Keratinocyte (primary cell): ENCODE data around the gene TMEM132D. TPM values are rescaled to one million over a fixed set of nuclear protein-coding genes. Genes with fewer than 3 reads are reported as not detected.

Experiments used
- DNase-seq: peaks from one replicate; pipeline ENCODE4 v3.0.0-alpha.2; 2011; ENCODE audit warnings: low read depth, missing footprints, low spot score
- FAIRE-seq: peaks from 2 replicates; lab custom pipeline; 2011; peaks lifted over from hg19 to GRCh38; lab: Jason Lieb, UNC
- H2AFZ ChIP-seq: 2 replicates; pipeline ENCODE4 v1.6.0; 2012; ENCODE audit warnings: low read length, control low read depth, inconsistent platforms; ENCODE audit not compliant: control insufficient read depth
- H3K27ac ChIP-seq: 2 replicates; pipeline ENCODE4 v1.5.1; 2011; ENCODE audit warnings: low read length; ENCODE audit not compliant: control insufficient read depth, insufficient read depth
- H3K27me3 ChIP-seq: 3 replicates; pipeline ENCODE4 v1.6.0; 2011; ENCODE audit warnings: low read length; ENCODE audit not compliant: control insufficient read depth, insufficient read depth; ENCODE audit errors: extremely low read depth
- H3K36me3 ChIP-seq, 2 experiments: 2 replicates in 1 of 2; 3 replicates in 1 of 2; pipeline ENCODE4 v1.5.1; 2011; ENCODE audit warnings: low read length in 2 of 2, mild to moderate bottlenecking in 1 of 2; ENCODE audit not compliant: control insufficient read depth in 2 of 2, insufficient read depth in 2 of 2; ENCODE audit errors: extremely low read depth in 1 of 2
- H3K4me1 ChIP-seq: 3 replicates; pipeline ENCODE4 v1.5.1; 2011; ENCODE audit warnings: low read length; ENCODE audit not compliant: control insufficient read depth, insufficient read depth; ENCODE audit errors: extremely low read depth
- H3K4me2 ChIP-seq: 3 replicates; pipeline ENCODE4 v1.6.0; 2011; ENCODE audit warnings: low read depth, low read length; ENCODE audit not compliant: control insufficient read depth, insufficient read depth; ENCODE audit errors: extremely low read depth
- H3K4me3 ChIP-seq, 3 experiments: fragments of 200-600 bp in 1 of 3; sonication (generic) in 1 of 3; 2 replicates in 2 of 3; 3 replicates in 1 of 3; pipeline ENCODE4 v1.5.1; 2011 to 2016; ENCODE audit warnings: low read length in 3 of 3, mild to moderate bottlenecking in 3 of 3, control low read depth in 2 of 3, inconsistent platforms in 1 of 3, low read depth in 1 of 3, mixed read lengths in 1 of 3, mixed run types in 1 of 3, moderate library complexity in 1 of 3; ENCODE audit not compliant: control insufficient read depth in 2 of 3, insufficient read depth in 2 of 3; ENCODE audit errors: extremely low read depth in 1 of 3
- H3K79me2 ChIP-seq: 2 replicates; pipeline ENCODE4 v1.6.0; 2012; ENCODE audit warnings: low read length; ENCODE audit not compliant: control insufficient read depth, insufficient read depth
- H3K9ac ChIP-seq: 3 replicates; pipeline ENCODE4 v1.6.0; 2011; ENCODE audit warnings: low read length; ENCODE audit not compliant: control insufficient read depth, insufficient read depth; ENCODE audit errors: extremely low read depth
- H3K9me1 ChIP-seq: 3 replicates; pipeline ENCODE4 v1.6.0; 2011; ENCODE audit warnings: low read length; ENCODE audit not compliant: control insufficient read depth, insufficient read depth; ENCODE audit errors: extremely low read depth
- H3K9me3 ChIP-seq: 2 replicates; pipeline ENCODE4 v1.5.1; 2012; ENCODE audit warnings: low read depth, low read length; ENCODE audit not compliant: control insufficient read depth
- H4K20me1 ChIP-seq: 3 replicates; pipeline ENCODE4 v1.6.0; 2011; ENCODE audit warnings: low read length; ENCODE audit not compliant: control insufficient read depth, insufficient read depth; ENCODE audit errors: extremely low read depth
- EZH2 ChIP-seq: IDR thresholded peaks from one replicate; pipeline ENCODE4 v1.6.1; 2012; ENCODE audit warnings: inconsistent platforms, mild to moderate bottlenecking, low read length, moderate library complexity
- dilution Hi-C: fragments of 300-500 bp; cut with MboI; formaldehyde crosslinking; loops from one replicate; pipeline ENCODE4 v1.7.0; 2020; ENCODE audit warnings: low sequenced_read_pairs; ENCODE audit not compliant: extremely low pct_ligation_motif_present
- polyA plus RNA-seq, 5 experiments: library from polyadenylated mRNA; depleted of rRNA in 3 of 5; stranded (reverse) in 3 of 5; stranded (forward) in 1 of 5; unstranded in 1 of 5; fragments of >200 nt; gene quantifications; 1 replicate in 1 of 5; 2 replicates in 3 of 5; 3 replicates in 1 of 5; pipeline versions ENCODE4 v1.2.1 to v1.2.3, GENCODE V29; 2011 to 2012; ENCODE audit warnings: missing spikeins in 2 of 5, low read depth in 1 of 5, low replicate concordance in 1 of 5
- TF ChIP-seq, protein P1 (sequence below), 3 experiments: IDR thresholded peaks in 1 of 3; conservative IDR thresholded peaks in 1 of 3; optimal IDR thresholded peaks in 1 of 3; 2 replicates in 2 of 3; 3 replicates in 1 of 3; pipeline versions ENCODE3 to v1.5.1; 2011; ENCODE audit warnings: low read length in 3 of 3, mild to moderate bottlenecking in 3 of 3, moderate library complexity in 2 of 3, control low read depth in 1 of 3, inconsistent platforms in 1 of 3; ENCODE audit not compliant: insufficient read depth in 2 of 3; ENCODE audit errors: extremely low read depth in 1 of 3

The TMEM132D gene
- polyA plus RNA-seq, 1 donor (not counting 4 experiments of a cell fraction or from before 2014, with no cell fraction given) = not detected

DNA sequence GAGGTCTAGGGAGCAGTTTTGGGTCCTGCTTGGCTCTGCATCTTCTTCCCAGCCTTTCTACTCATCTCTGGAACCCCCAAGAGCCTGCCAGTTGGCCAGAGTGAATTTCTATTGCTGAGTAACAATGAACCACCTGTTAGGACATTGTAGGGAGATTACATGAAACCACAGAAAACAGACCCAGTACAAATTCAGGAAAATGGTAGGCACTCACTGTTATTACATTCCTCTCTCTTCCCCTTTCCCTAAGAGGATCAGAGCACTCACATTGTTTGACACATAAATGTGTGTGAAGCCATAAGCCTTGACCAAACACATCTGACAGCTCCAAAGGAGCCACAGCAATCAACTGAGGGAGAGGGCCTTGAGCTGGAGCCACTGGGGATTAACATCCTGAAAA lies 216.1 kb downstream of the TMEM132D start:
- FAIRE-seq = no peak
- no peaks in the 10 kb centered on the region for H3K9me1 ChIP-seq
- no peaks in the 10 kb centered on the region for H4K20me1 ChIP-seq
- DNase-seq = no peak
- H3K79me2 ChIP-seq = no peaks in the 10 kb centered on the region
- H3K4me1 ChIP-seq = no peaks in the 10 kb centered on the region
- H3K9me3 ChIP-seq = no peaks in the 10 kb centered on the region
- dilution Hi-C loops = no loop called here
- no peaks in the 10 kb centered on the region for H3K36me3 ChIP-seq
- H3K4me3 ChIP-seq = no peak overlapping the region
- H3K4me2 ChIP-seq = no peak overlapping the region
- H3K27ac ChIP-seq = no peak overlapping the region
- H3K9ac ChIP-seq = no peak overlapping the region
- no peak overlapping the region for H2AFZ ChIP-seq
- no peaks in the 10 kb centered on the region for H3K27me3 ChIP-seq
- no peak for TF ChIP-seq EZH2
- TF ChIP-seq, protein P1, sequence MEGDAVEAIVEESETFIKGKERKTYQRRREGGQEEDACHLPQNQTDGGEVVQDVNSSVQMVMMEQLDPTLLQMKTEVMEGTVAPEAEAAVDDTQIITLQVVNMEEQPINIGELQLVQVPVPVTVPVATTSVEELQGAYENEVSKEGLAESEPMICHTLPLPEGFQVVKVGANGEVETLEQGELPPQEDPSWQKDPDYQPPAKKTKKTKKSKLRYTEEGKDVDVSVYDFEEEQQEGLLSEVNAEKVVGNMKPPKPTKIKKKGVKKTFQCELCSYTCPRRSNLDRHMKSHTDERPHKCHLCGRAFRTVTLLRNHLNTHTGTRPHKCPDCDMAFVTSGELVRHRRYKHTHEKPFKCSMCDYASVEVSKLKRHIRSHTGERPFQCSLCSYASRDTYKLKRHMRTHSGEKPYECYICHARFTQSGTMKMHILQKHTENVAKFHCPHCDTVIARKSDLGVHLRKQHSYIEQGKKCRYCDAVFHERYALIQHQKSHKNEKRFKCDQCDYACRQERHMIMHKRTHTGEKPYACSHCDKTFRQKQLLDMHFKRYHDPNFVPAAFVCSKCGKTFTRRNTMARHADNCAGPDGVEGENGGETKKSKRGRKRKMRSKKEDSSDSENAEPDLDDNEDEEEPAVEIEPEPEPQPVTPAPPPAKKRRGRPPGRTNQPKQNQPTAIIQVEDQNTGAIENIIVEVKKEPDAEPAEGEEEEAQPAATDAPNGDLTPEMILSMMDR (optimal IDR thresholded peaks at IDR 0.05 in 1 of 3, IDR thresholded peaks at IDR 0.05 in 1 of 3, conservative IDR thresholded peaks at IDR 0.05 in 1 of 3; ENCODE audit: extremely low read depth in 1 of 3, insufficient read depth in 2 of 3, low read length in 3 of 3) = no peak

- dilution Hi-C loops = no loop called here
- TF ChIP-seq, protein P1 (optimal IDR thresholded peaks at IDR 0.05 in 1 of 3, IDR thresholded peaks at IDR 0.05 in 1 of 3, conservative IDR thresholded peaks at IDR 0.05 in 1 of 3; ENCODE audit: extremely low read depth in 1 of 3, insufficient read depth in 2 of 3, low read length in 3 of 3) = no peak
- no peak for TF ChIP-seq EZH2
Observed at GRCh38 chr12:129681830-129682229, 222.0 kb downstream of the TMEM132D start.

More at GRCh38 chr12:129681830-129682229, 222.0 kb downstream of the TMEM132D start:
- Histone ChIP-seq H3K4me3 (no peak overlapping the region), H3K4me1 (no peaks in the 10 kb centered on the region), H3K9me3 (no peaks in the 10 kb centered on the region), H3K9me1 (no peaks in the 10 kb centered on the region), H3K4me2 (no peak overlapping the region), H4K20me1 (no peaks in the 10 kb centered on the region), H3K27ac (no peak overlapping the region), H3K9ac (no peak overlapping the region), H2AFZ (no peak overlapping the region), H3K27me3 (no peaks in the 10 kb centered on the region), H3K36me3 (no peaks in the 10 kb centered on the region), H3K79me2 (no peaks in the 10 kb centered on the region)
- DNase-seq = no peak
- no peak for FAIRE-seq
